Peyer's patch (tissue), 4 donors: Measurements from ENCODE around the gene FCGR3B.

ENCODE experiments used
- CTCF ChIP-seq, 6 experiments: fragments of 450-650 bp in 4 of 6; fragments of 200-600 bp in 2 of 6; sonication (generic) in 1 of 6; IDR thresholded peaks; one replicate each; pipeline ENCODE4 v1.5.1; 2017 to 2019; ENCODE audit warnings: antibody characterized with exemption in 6 of 6, mild to moderate bottlenecking in 3 of 6, moderate library complexity in 1 of 6
- POLR2A ChIP-seq, 2 donors: fragments of 450-650 bp; IDR thresholded peaks; one replicate each; pipeline ENCODE4 v1.5.1; 2017; ENCODE audit warnings: antibody characterized with exemption in 2 of 2, mild to moderate bottlenecking in 2 of 2, moderate library complexity in 2 of 2

GRCh38 chr1:161676441-161676840, 45.5 kb upstream of the FCGR3B start:
- no peak for TF ChIP-seq CTCF (IDR thresholded peaks at IDR 0.05)
- no peak for TF ChIP-seq POLR2A (IDR thresholded peaks at IDR 0.05)
